WTC11 (cell line): ENCODE data around the gene ASPHD1. TPM values are rescaled to one million over a fixed set of nuclear protein-coding genes. Genes with fewer than 3 reads are reported as not detected.
A peak's percentile ranks its signal among the peaks of the same experiment; 100 is the strongest.

Experiments
- ATF3 ChIP-seq: sonication (generic); formaldehyde crosslinking; conservative IDR thresholded peaks from 2 replicates; pipeline ENCODE4 v1.8.1; 2022; ENCODE audit warnings: mild to moderate bottlenecking, missing genetic modification reagents
- ATF6 ChIP-seq: sonication (generic); formaldehyde crosslinking; IDR thresholded peaks from 2 replicates; pipeline ENCODE4 v1.8.1; 2023; ENCODE audit warnings: mild to moderate bottlenecking, missing genetic modification reagents
- E2F4 ChIP-seq: sonication (generic); formaldehyde crosslinking; IDR thresholded peaks from 2 replicates; pipeline ENCODE4 v1.8.1; 2022; ENCODE audit warnings: low read depth, mild to moderate bottlenecking, moderate library complexity, missing genetic modification reagents, borderline replicate concordance
- ELF4 ChIP-seq: sonication (generic); formaldehyde crosslinking; IDR thresholded peaks from 2 replicates; pipeline ENCODE4 v1.8.1; 2022; ENCODE audit warnings: low read depth, mild to moderate bottlenecking, moderate library complexity, missing genetic modification reagents
- FOXP4 ChIP-seq: sonication (generic); formaldehyde crosslinking; IDR thresholded peaks from 2 replicates; pipeline ENCODE4 v1.8.0; 2022; ENCODE audit warnings: mild to moderate bottlenecking, missing genetic modification reagents
- GRHL2 ChIP-seq: fragments of 250-450 bp; sonication (Bioruptor Pico); IDR thresholded peaks from 2 replicates; pipeline ENCODE4 v1.8.0; 2022; ENCODE audit warnings: mild to moderate bottlenecking, moderate library complexity; ENCODE audit not compliant: insufficient replicate concordance, severe bottlenecking
- JUN ChIP-seq: sonication (generic); formaldehyde crosslinking; IDR thresholded peaks from 2 replicates; pipeline ENCODE4 v1.8.0; 2023; ENCODE audit warnings: mild to moderate bottlenecking, missing genetic modification reagents
- MLX ChIP-seq: sonication (generic); formaldehyde crosslinking; IDR thresholded peaks from 2 replicates; pipeline ENCODE4 v1.8.1; 2023; ENCODE audit warnings: mild to moderate bottlenecking, missing genetic modification reagents, moderate library complexity
- NFATC4 ChIP-seq: fragments of 250-450 bp; sonication (Bioruptor Pico); IDR thresholded peaks from 2 replicates; pipeline ENCODE4 v1.9.0; 2021; ENCODE audit warnings: mild to moderate bottlenecking
- PREB ChIP-seq: sonication (generic); formaldehyde crosslinking; IDR thresholded peaks from 2 replicates; pipeline ENCODE4 v1.8.1; 2022; ENCODE audit warnings: mild to moderate bottlenecking, missing genetic modification reagents, moderate library complexity, borderline replicate concordance
- RORB ChIP-seq: fragments of 250-450 bp; sonication (Bioruptor Pico); IDR thresholded peaks from 2 replicates; pipeline ENCODE4 v1.9.0; 2021; ENCODE audit warnings: mild to moderate bottlenecking
- TEAD1 ChIP-seq: sonication (generic); formaldehyde crosslinking; IDR thresholded peaks from 2 replicates; pipeline ENCODE4 v1.8.0; 2022; ENCODE audit warnings: mild to moderate bottlenecking, missing genetic modification reagents
- TP53 ChIP-seq: sonication (generic); formaldehyde crosslinking; IDR thresholded peaks from 2 replicates; pipeline ENCODE4 v1.8.1; 2023; ENCODE audit warnings: mild to moderate bottlenecking, missing genetic modification reagents
- USF2 ChIP-seq: sonication (generic); formaldehyde crosslinking; IDR thresholded peaks from 2 replicates; pipeline ENCODE4 v1.8.1; 2023; ENCODE audit warnings: mild to moderate bottlenecking, missing genetic modification reagents, moderate library complexity
- ZMAT4 ChIP-seq: fragments of 250-450 bp; sonication (Bioruptor Pico); IDR thresholded peaks from 2 replicates; pipeline ENCODE4 v1.9.0; 2021; ENCODE audit warnings: mild to moderate bottlenecking
- ZNF121 ChIP-seq: sonication (generic); formaldehyde crosslinking; IDR thresholded peaks from 2 replicates; pipeline ENCODE4 v1.8.0; 2023; ENCODE audit warnings: missing genetic modification reagents
- ZNF219 ChIP-seq: sonication (generic); formaldehyde crosslinking; IDR thresholded peaks from 2 replicates; pipeline ENCODE4 v1.8.0; 2023; ENCODE audit warnings: missing genetic modification reagents, mild to moderate bottlenecking, borderline replicate concordance
- ZNF232 ChIP-seq: sonication (generic); formaldehyde crosslinking; IDR thresholded peaks from 2 replicates; pipeline ENCODE4 v1.8.0; 2022; ENCODE audit warnings: mild to moderate bottlenecking, missing genetic modification reagents
- ZNF263 ChIP-seq: sonication (generic); formaldehyde crosslinking; IDR thresholded peaks from 2 replicates; pipeline ENCODE4 v1.8.1; 2022; ENCODE audit warnings: low read depth, mild to moderate bottlenecking, moderate library complexity, missing genetic modification reagents
- ZNF281 ChIP-seq: sonication (generic); formaldehyde crosslinking; IDR thresholded peaks from 2 replicates; pipeline ENCODE4 v1.8.0; 2023; ENCODE audit warnings: mild to moderate bottlenecking, missing genetic modification reagents
- ZSCAN18 ChIP-seq: fragments of 250-450 bp; sonication (Bioruptor Pico); IDR thresholded peaks from 2 replicates; pipeline ENCODE4 v2.1.2; 2022; ENCODE audit warnings: mild to moderate bottlenecking, moderate library complexity
- total RNA-seq: library from RNA; stranded (reverse); gene quantifications from 3 replicates; pipeline ENCODE4 v1.2.3, GENCODE V29; 2021

Gene ASPHD1
- total RNA-seq, 1 experiment from 2014 or later = 26.9 TPM

GRCh38 chr16:29925781-29926710 lies 25.8 kb downstream of the ASPHD1 start, which contains the start of gene KCTD13 (continued):
- TF ChIP-seq ZNF281 (CRISPR knock-in tag) = no peak; the same call in none of the 2 replicates
- no peak for TF ChIP-seq JUN (CRISPR knock-in tag)
- TF ChIP-seq GRHL2 (CRISPR knock-in tag) = no peak
- no peak for TF ChIP-seq ZSCAN18
- TF ChIP-seq ZNF121 (CRISPR knock-in tag) = 0 out of 2 replicates have a peak, but pooled peaks have one; percentile 7
- no peak for TF ChIP-seq E2F4 (CRISPR knock-in tag)
- no peak; the same call in 1 of the 2 replicates for TF ChIP-seq ZNF219
- no peak for TF ChIP-seq NFATC4 (CRISPR knock-in tag)
- TF ChIP-seq TP53 (CRISPR knock-in tag) = peak; percentile 77
- TF ChIP-seq ATF3 (CRISPR knock-in tag) = no peak
- TF ChIP-seq ZNF232 (CRISPR knock-in tag) = no peak
- TF ChIP-seq PREB (CRISPR knock-in tag) = no peak
- TF ChIP-seq ELF4 = no peak
- peak; percentile 83; the same call in 1 of the 2 replicates for TF ChIP-seq FOXP4 (CRISPR knock-in tag)
- no peak for TF ChIP-seq USF2
- TF ChIP-seq ZNF263 (CRISPR knock-in tag) = no peak; the same call in 1 of the 2 replicates
- no peak for TF ChIP-seq RORB (CRISPR knock-in tag)
- no peak for TF ChIP-seq MLX (CRISPR knock-in tag)
- TF ChIP-seq TEAD1 (CRISPR knock-in tag) = peak; percentile 83; the same call in 1 of the 2 replicates
- no peak for TF ChIP-seq ATF6 (CRISPR knock-in tag)
- TF ChIP-seq ZMAT4 = no peak
